H9 (cell line): ENCODE data around the gene PADI6. TPM values are rescaled to one million over a fixed set of nuclear protein-coding genes. Genes with fewer than 3 reads are reported as not detected.

ENCODE experiments used
- DNase-seq: peaks from one replicate; pipeline ENCODE4 v3.0.0-alpha.2; 2017
- H2AFZ ChIP-seq: one replicate; pipeline ENCODE4 v1.6.1; 2013; ENCODE audit warnings: mild to moderate bottlenecking, low read length, control low read depth, moderate library complexity
- H2AK5ac ChIP-seq: 2 replicates; pipeline ENCODE4 v1.6.1; 2013; ENCODE audit warnings: low read length, control low read depth, mixed read lengths; ENCODE audit not compliant: insufficient read length
- H2BK120ac ChIP-seq: one replicate; pipeline ENCODE4 v1.6.1; 2013; ENCODE audit warnings: low read depth, mild to moderate bottlenecking, low read length, control low read depth, inconsistent platforms; ENCODE audit not compliant: poor library complexity, severe bottlenecking
- H2BK12ac ChIP-seq: 2 replicates; pipeline ENCODE4 v1.6.1; 2013; ENCODE audit warnings: low read length, control low read depth, mixed read lengths, low read depth; ENCODE audit not compliant: insufficient read length
- H2BK15ac ChIP-seq: 2 replicates; pipeline ENCODE4 v1.6.1; 2013; ENCODE audit warnings: low read depth, low read length, control low read depth
- H2BK20ac ChIP-seq: one replicate; pipeline ENCODE4 v1.6.1; 2013; ENCODE audit warnings: low read depth, mild to moderate bottlenecking, low read length, control low read depth, inconsistent platforms; ENCODE audit not compliant: poor library complexity, severe bottlenecking
- H2BK5ac ChIP-seq: 2 replicates; pipeline ENCODE4 v1.6.1; 2013; ENCODE audit warnings: low read length, control low read depth, mixed read lengths; ENCODE audit not compliant: insufficient read length
- H3K14ac ChIP-seq: 2 replicates; pipeline ENCODE4 v1.6.1; 2013; ENCODE audit warnings: low read length, control low read depth; ENCODE audit not compliant: insufficient read depth
- H3K18ac ChIP-seq: 2 replicates; pipeline ENCODE4 v1.6.1; 2013; ENCODE audit warnings: low read depth, mild to moderate bottlenecking, mixed read lengths, low read length, control low read depth; ENCODE audit not compliant: insufficient read length
- H3K23ac ChIP-seq: 2 replicates; pipeline ENCODE4 v1.6.1; 2013; ENCODE audit warnings: low read length, control low read depth, mixed read lengths, low read depth; ENCODE audit not compliant: insufficient read length
- H3K23me2 ChIP-seq: 2 replicates; pipeline ENCODE4 v1.6.1; 2013; ENCODE audit warnings: low read depth, mild to moderate bottlenecking, mixed read lengths, low read length, control low read depth; ENCODE audit not compliant: insufficient read length, poor library complexity, severe bottlenecking
- H3K27ac ChIP-seq: 2 replicates; pipeline ENCODE4 v1.5.1; 2013; ENCODE audit warnings: low read length, control low read depth, mixed read lengths, low read depth; ENCODE audit not compliant: insufficient read length
- H3K27me3 ChIP-seq: 2 replicates; pipeline ENCODE4 v1.6.1; 2013; ENCODE audit warnings: low read length, control low read depth, inconsistent platforms; ENCODE audit not compliant: insufficient read depth
- H3K4ac ChIP-seq: 2 replicates; pipeline ENCODE4 v1.6.1; 2013; ENCODE audit warnings: low read depth, mild to moderate bottlenecking, control low read depth, inconsistent platforms, low read length, moderate library complexity
- H3K4me1 ChIP-seq: 2 replicates; pipeline ENCODE4 v1.6.1; 2013; ENCODE audit warnings: low read length, control low read depth, inconsistent platforms; ENCODE audit not compliant: insufficient read depth
- H3K4me2 ChIP-seq: 2 replicates; pipeline ENCODE4 v1.6.1; 2013; ENCODE audit warnings: low read length, control low read depth, mixed read lengths; ENCODE audit not compliant: insufficient read length, insufficient read depth
- H3K56ac ChIP-seq: 2 replicates; pipeline ENCODE4 v1.6.1; 2013; ENCODE audit warnings: low read depth, mild to moderate bottlenecking, mixed read lengths, low read length, control low read depth; ENCODE audit not compliant: insufficient read length
- H3K79me1 ChIP-seq: 2 replicates; pipeline ENCODE4 v1.6.1; 2013; ENCODE audit warnings: low read depth, mild to moderate bottlenecking, moderate library complexity, low read length, control low read depth, inconsistent platforms; ENCODE audit not compliant: insufficient read depth, poor library complexity, severe bottlenecking
- H3K79me2 ChIP-seq: 2 replicates; pipeline ENCODE4 v1.6.1; 2013; ENCODE audit warnings: low read length, control low read depth, inconsistent platforms; ENCODE audit not compliant: insufficient read depth
- H3K9ac ChIP-seq: 2 replicates; pipeline ENCODE4 v1.6.1; 2013; ENCODE audit warnings: low read length, control low read depth, mixed read lengths; ENCODE audit not compliant: insufficient read length; ENCODE audit errors: extremely low read depth
- H3K9me3 ChIP-seq: one replicate; pipeline ENCODE4 v1.6.1; 2013; ENCODE audit warnings: low read depth, low read length, inconsistent platforms; ENCODE audit not compliant: control insufficient read depth
- H3T11ph ChIP-seq: one replicate; pipeline ENCODE4 v1.6.1; 2013; ENCODE audit warnings: mild to moderate bottlenecking, low read length, control low read depth, inconsistent platforms
- H4K20me1 ChIP-seq: one replicate; pipeline ENCODE4 v1.6.1; 2013; ENCODE audit not compliant: control insufficient read depth, insufficient read length, insufficient read depth
- H4K5ac ChIP-seq: 2 replicates; pipeline ENCODE4 v1.6.1; 2013; ENCODE audit warnings: low read depth, mild to moderate bottlenecking, mixed read lengths, low read length, control low read depth; ENCODE audit not compliant: insufficient read length
- H4K8ac ChIP-seq: replicated peaks from 2 replicates; pipeline ENCODE4 v1.6.1; 2013; ENCODE audit warnings: low read length, control low read depth, mixed read lengths, low read depth; ENCODE audit not compliant: insufficient read length
- H4K91ac ChIP-seq: 2 replicates; pipeline ENCODE4 v1.6.1; 2013; ENCODE audit warnings: low read depth, mild to moderate bottlenecking, moderate library complexity, mixed read lengths, low read length, control low read depth; ENCODE audit not compliant: insufficient read length
- H3K27ac Mint-ChIP-seq, 3 experiments: 2 replicates in 2 of 3; 3 replicates in 1 of 3; pipeline ENCODE4 v1.8.0; 2020 to 2021; ENCODE audit warnings: mixed read lengths in 3 of 3, mild to moderate bottlenecking in 1 of 3, moderate library complexity in 1 of 3
- H3K27me3 Mint-ChIP-seq: 2 replicates; pipeline ENCODE4 v1.8.0; 2021; ENCODE audit warnings: low read depth, mild to moderate bottlenecking, moderate library complexity, mixed read lengths
- H3K36me3 Mint-ChIP-seq, 3 experiments: 2 replicates in 2 of 3; 3 replicates in 1 of 3; pipeline ENCODE4 v1.8.0; 2020 to 2021; ENCODE audit warnings: low read depth in 3 of 3, mixed read lengths in 3 of 3; ENCODE audit not compliant: insufficient read depth in 1 of 3
- H3K4me1 Mint-ChIP-seq, 2 experiments: 2 replicates each; pipeline ENCODE4 v1.8.0; 2020; ENCODE audit warnings: mixed read lengths in 2 of 2
- H3K4me3 Mint-ChIP-seq, 2 experiments: 2 replicates in 1 of 2; 3 replicates in 1 of 2; pipeline ENCODE4 v1.8.0; 2020 to 2021; ENCODE audit warnings: mild to moderate bottlenecking in 2 of 2, mixed read lengths in 2 of 2, moderate library complexity in 1 of 2
- H3K9me3 Mint-ChIP-seq, 2 experiments: 2 replicates in 1 of 2; 3 replicates in 1 of 2; pipeline ENCODE4 v1.8.0; 2020; ENCODE audit warnings: mild to moderate bottlenecking in 2 of 2, mixed read lengths in 2 of 2, moderate library complexity in 1 of 2
- WGBS: extraction: QIAGEN DNeasy Blood & Tissue Kit; methylation state at CpG from one replicate; pipeline ENCODE4 v1.1.7; 2013; ENCODE audit warnings: missing lambda C conversion rate, low lambda C conversion rate, mixed read lengths; ENCODE audit not compliant: insufficient read length; ENCODE audit errors: extremely low coverage; 5-methylcytosine and 5-hydroxymethylcytosine counted together
- total RNA-seq: library from RNA; stranded (reverse); gene quantifications from 2 replicates; pipeline ENCODE4 v1.2.1, GENCODE V29; 2021
- TF ChIP-seq, protein P1 (sequence below): fragments of 200-600 bp; sonication (generic); conservative IDR thresholded peaks from 3 replicates; pipeline ENCODE4 v1.8.0; 2021; ENCODE audit warnings: antibody characterized with exemption, mild to moderate bottlenecking

PADI6 gene
- total RNA-seq, 1 experiment from 2014 or later: not detected

DNA sequence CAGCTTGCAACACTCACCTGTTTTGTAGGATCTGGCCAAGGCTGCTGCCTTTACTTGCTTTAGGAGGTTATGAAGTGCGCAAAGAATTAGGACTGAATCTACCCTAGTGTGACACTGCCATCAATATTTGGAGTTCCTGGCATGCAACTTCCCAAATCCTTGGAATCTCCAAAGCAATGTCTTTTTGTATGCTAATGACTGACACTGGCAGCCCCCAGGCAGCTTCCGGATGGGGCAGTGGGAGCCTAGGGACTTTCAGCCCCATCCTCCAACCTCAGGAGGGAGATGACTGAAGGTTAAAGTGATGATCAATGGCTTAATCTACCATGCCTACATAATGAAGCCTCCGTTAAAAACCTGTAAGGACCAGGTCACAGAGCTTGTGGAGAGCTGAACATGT, 62.0 kb downstream of the PADI6 start:
- Histone ChIP-seq H2BK120ac (no peak overlapping the region), H4K5ac (no peak overlapping the region), H3K56ac (no peak overlapping the region), H2BK15ac (no peak overlapping the region), H3K23me2 (peaks cover 13% of the 10 kb centered on the region), H3K4ac (no peak overlapping the region), H3K14ac (no peak overlapping the region), H3K4me2 (peak overlapping the region; percentile 49), H3K9ac (no peak overlapping the region), H4K91ac (no peak overlapping the region), H3K18ac (no peak overlapping the region), H3K4me1 (peaks cover 27% of the 10 kb centered on the region; the same call in 1 of the 2 replicates), H2AK5ac (no peak overlapping the region), H3K27me3 (no peaks in the 10 kb centered on the region), H2AFZ (no peak overlapping the region), H3K27ac (peak overlapping the region; percentile 44), H3K79me1 (no peaks in the 10 kb centered on the region), H2BK20ac (no peak overlapping the region), H2BK12ac (no peak overlapping the region), H2BK5ac (no peak overlapping the region), H4K8ac (no peak overlapping the region), H3K23ac (no peak overlapping the region), H3K79me2 (peaks cover 55% of the 10 kb centered on the region), H3T11ph (no peak overlapping the region), H4K20me1 (peaks cover 1% of the 10 kb centered on the region), H3K9me3 (no peaks in the 10 kb centered on the region)
- Mint-ChIP-seq H3K4me1 (peaks cover 58 to 67% of the 10 kb centered on the region in 2 experiments), H3K36me3 (peaks cover 57 to 73% (median 68%) of the 10 kb centered on the region in 3 experiments; a peak in 6 of 7 replicates), H3K27me3 (no peaks in the 10 kb centered on the region; the same call in 1 of the 2 replicates), H3K4me3 (peak overlapping the region; percentile 54 to 84), H3K9me3 (no peaks in the 10 kb centered on the region; a peak in 1 of 5 replicates), H3K27ac (peak overlapping the region; percentile 71 to 96 (median 81); a peak in 6 of 7 replicates)
- peak; percentile 79 for DNase-seq
- no CpG with 5 or more reads among the region's 3 CpGs for WGBS
- TF ChIP-seq, protein P1, sequence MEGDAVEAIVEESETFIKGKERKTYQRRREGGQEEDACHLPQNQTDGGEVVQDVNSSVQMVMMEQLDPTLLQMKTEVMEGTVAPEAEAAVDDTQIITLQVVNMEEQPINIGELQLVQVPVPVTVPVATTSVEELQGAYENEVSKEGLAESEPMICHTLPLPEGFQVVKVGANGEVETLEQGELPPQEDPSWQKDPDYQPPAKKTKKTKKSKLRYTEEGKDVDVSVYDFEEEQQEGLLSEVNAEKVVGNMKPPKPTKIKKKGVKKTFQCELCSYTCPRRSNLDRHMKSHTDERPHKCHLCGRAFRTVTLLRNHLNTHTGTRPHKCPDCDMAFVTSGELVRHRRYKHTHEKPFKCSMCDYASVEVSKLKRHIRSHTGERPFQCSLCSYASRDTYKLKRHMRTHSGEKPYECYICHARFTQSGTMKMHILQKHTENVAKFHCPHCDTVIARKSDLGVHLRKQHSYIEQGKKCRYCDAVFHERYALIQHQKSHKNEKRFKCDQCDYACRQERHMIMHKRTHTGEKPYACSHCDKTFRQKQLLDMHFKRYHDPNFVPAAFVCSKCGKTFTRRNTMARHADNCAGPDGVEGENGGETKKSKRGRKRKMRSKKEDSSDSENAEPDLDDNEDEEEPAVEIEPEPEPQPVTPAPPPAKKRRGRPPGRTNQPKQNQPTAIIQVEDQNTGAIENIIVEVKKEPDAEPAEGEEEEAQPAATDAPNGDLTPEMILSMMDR: no peak
